SK-N-MC (cell line): ENCODE data around the gene LOC101059915.

ENCODE experiments used
- EZH2 ChIP-seq: fragments of 200-600 bp; sonication (generic); IDR thresholded peaks from one replicate; pipeline ENCODE4 v1.6.1; 2017; ENCODE audit warnings: antibody characterized with exemption
- FOXP2 ChIP-seq: optimal IDR thresholded peaks from 2 replicates; pipeline ENCODE3; 2011; ENCODE audit warnings: mild to moderate bottlenecking, moderate library complexity; ENCODE audit not compliant: insufficient read depth; ENCODE audit errors: extremely low read length, control extremely low read depth
- POLR2AphosphoS5 ChIP-seq: IDR thresholded peaks from 2 replicates; pipeline ENCODE4 v1.6.1; 2012; ENCODE audit warnings: mild to moderate bottlenecking, low read depth, low read length, borderline replicate concordance

DNA sequence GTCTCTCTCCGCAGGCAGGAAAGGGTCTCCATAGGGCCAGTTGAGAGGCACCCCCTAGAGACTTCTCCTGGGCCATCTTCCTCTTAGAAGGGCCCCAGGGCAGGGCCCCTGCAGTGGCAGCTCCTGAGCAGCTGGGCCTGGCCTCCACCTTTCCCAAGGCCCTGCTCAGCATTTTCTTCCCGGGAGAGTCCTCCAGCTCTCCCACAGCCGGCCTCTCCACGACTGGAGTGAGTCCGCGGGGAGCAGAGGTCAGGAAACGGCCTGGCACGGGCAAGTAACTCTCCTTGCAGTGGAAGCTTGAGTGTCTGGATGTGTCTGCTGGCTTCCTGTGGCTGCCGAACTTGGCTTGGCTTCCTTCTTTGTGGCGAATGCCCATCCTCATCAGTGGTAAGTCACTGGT lies 1.6 kb upstream of the LOC101059915 start:
- TF ChIP-seq EZH2 (no peak), FOXP2 (no peak), POLR2AphosphoS5 (no peak)
